Endothelial cell of umbilical vein (primary cell): ENCODE data around the gene CRYBA4. TPM values are rescaled to one million over a fixed set of nuclear protein-coding genes. Genes with fewer than 3 reads are reported as not detected.

Source experiments
- BruUV-seq: library from RNA; stranded (reverse); fragments of 400-500 nt; replicated peaks from 2 replicates; lab custom pipeline; 2021; lab: Mats Ljungman, UMichigan
- CTCF ChIA-PET: fragments of 300-600, 350-600 bp; sonication (Branson Sonifier 250); formaldehyde crosslinking; loops from one replicate; lab custom pipeline; 2021; ENCODE audit warnings: antibody characterized with exemption, inconsistent platforms; lab: Charles Lee
- POLR2A ChIA-PET: fragments of 300-600, 350-600 bp; sonication (Branson Sonifier 250); formaldehyde crosslinking; loops from one replicate; lab custom pipeline; 2021; ENCODE audit warnings: antibody characterized with exemption, inconsistent platforms; lab: Charles Lee
- DNase-seq: peaks from one replicate; pipeline ENCODE4 v3.0.0-alpha.2; 2011; ENCODE audit warnings: low read depth, low spot score
- FAIRE-seq: peaks from 2 replicates; lab custom pipeline; 2011; peaks lifted over from hg19 to GRCh38; lab: Jason Lieb, UNC
- H2AFZ ChIP-seq: 2 replicates; pipeline ENCODE4 v1.6.0; 2012; ENCODE audit warnings: low read depth, low read length, control low read depth, inconsistent platforms
- H3K27ac ChIP-seq: 2 replicates; pipeline ENCODE4 v1.5.1; 2011; ENCODE audit warnings: low read depth, mild to moderate bottlenecking, control low read depth, low read length, moderate library complexity; ENCODE audit not compliant: insufficient read depth
- H3K27me3 ChIP-seq, 2 experiments: 2 replicates each; pipeline versions ENCODE4 v1.6.0 to v1.6.1; 2011; ENCODE audit warnings: low read length in 2 of 2, mixed read lengths in 1 of 2; ENCODE audit not compliant: control insufficient read depth in 2 of 2, insufficient read depth in 2 of 2
- H3K36me3 ChIP-seq, 2 experiments: 2 replicates in 1 of 2; 3 replicates in 1 of 2; pipeline ENCODE4 v1.5.1; 2011; ENCODE audit warnings: low read length in 2 of 2, mild to moderate bottlenecking in 1 of 2, moderate library complexity in 1 of 2; ENCODE audit not compliant: control insufficient read depth in 2 of 2, insufficient read depth in 2 of 2; ENCODE audit errors: extremely low read depth in 1 of 2
- H3K4me1 ChIP-seq: 3 replicates; pipeline ENCODE4 v1.5.1; 2011; ENCODE audit warnings: mild to moderate bottlenecking, low read length; ENCODE audit not compliant: control insufficient read depth, insufficient read depth; ENCODE audit errors: extremely low read depth
- H3K4me2 ChIP-seq: 2 replicates; pipeline ENCODE4 v1.6.1; 2011; ENCODE audit warnings: low read length, control low read depth, mixed read lengths; ENCODE audit not compliant: insufficient read depth
- H3K4me3 ChIP-seq, 3 experiments: fragments of 200-600 bp in 1 of 3; sonication (generic), shearing (Covaris generic) in 1 of 3; replicated peaks in 1 of 3; 2 replicates each; pipeline ENCODE4 v1.5.1; 2011 to 2016; ENCODE audit warnings: control low read depth in 3 of 3, low read length in 3 of 3, mild to moderate bottlenecking in 2 of 3, inconsistent platforms in 1 of 3, low read depth in 1 of 3, moderate library complexity in 1 of 3; ENCODE audit not compliant: insufficient read depth in 1 of 3
- H3K79me2 ChIP-seq: 2 replicates; pipeline ENCODE4 v1.6.0; 2012; ENCODE audit warnings: low read length, inconsistent platforms; ENCODE audit not compliant: control insufficient read depth, insufficient read depth
- H3K9ac ChIP-seq: replicated peaks from 2 replicates; pipeline ENCODE3; 2011; ENCODE audit warnings: low read length, control low read depth; ENCODE audit not compliant: insufficient read depth; ENCODE audit errors: extremely low read depth
- H3K9me1 ChIP-seq: replicated peaks from 3 replicates; pipeline ENCODE4 v1.6.0; 2011; ENCODE audit warnings: mild to moderate bottlenecking, low read length; ENCODE audit not compliant: control insufficient read depth, insufficient read depth; ENCODE audit errors: extremely low read depth
- H3K9me3 ChIP-seq: replicated peaks from 2 replicates; pipeline ENCODE4 v1.5.1; 2012; ENCODE audit warnings: low read length, inconsistent platforms; ENCODE audit not compliant: control insufficient read depth, insufficient read depth
- H4K20me1 ChIP-seq: replicated peaks from 2 replicates; pipeline ENCODE3; 2011; ENCODE audit warnings: mild to moderate bottlenecking, low read length; ENCODE audit not compliant: control insufficient read depth, insufficient read depth; ENCODE audit errors: extremely low read depth
- CTCF ChIP-seq, 2 donors: IDR thresholded peaks; 1 replicate in 1 of 2; 2 replicates in 1 of 2; pipeline ENCODE4 v1.5.1; 2011; ENCODE audit warnings: low read length in 2 of 2, mild to moderate bottlenecking in 2 of 2, moderate library complexity in 2 of 2, control low read depth in 1 of 2, inconsistent platforms in 1 of 2, low read depth in 1 of 2; ENCODE audit not compliant: insufficient read depth in 1 of 2; ENCODE audit errors: extremely low read depth in 1 of 2
- EZH2 ChIP-seq: IDR thresholded peaks from 2 replicates; pipeline ENCODE4 v1.6.1; 2012; ENCODE audit warnings: borderline replicate concordance, low read depth, mild to moderate bottlenecking, moderate library complexity, low read length, inconsistent platforms; ENCODE audit not compliant: severe bottlenecking
- FOS ChIP-seq: IDR thresholded peaks from 2 replicates; pipeline ENCODE4 v1.6.1; 2011; ENCODE audit warnings: mild to moderate bottlenecking, low read length, moderate library complexity, borderline replicate concordance; ENCODE audit not compliant: insufficient read depth
- GATA2 ChIP-seq: IDR thresholded peaks from 2 replicates; pipeline ENCODE4 v1.7.0; 2011; ENCODE audit warnings: low read depth, mild to moderate bottlenecking, moderate library complexity, mixed read lengths, low read length; ENCODE audit not compliant: insufficient read length, insufficient read depth
- JUN ChIP-seq: IDR thresholded peaks from 2 replicates; pipeline ENCODE4 v1.6.1; 2011; ENCODE audit warnings: borderline replicate concordance, low read depth; ENCODE audit not compliant: insufficient read length, insufficient read depth
- MYC ChIP-seq: IDR thresholded peaks from one replicate; pipeline ENCODE4 v1.6.1; 2011; ENCODE audit warnings: mild to moderate bottlenecking, low read depth, low read length
- POLR2A ChIP-seq: IDR thresholded peaks from 2 replicates; pipeline ENCODE4 v1.6.1; 2012; ENCODE audit warnings: low read depth, mild to moderate bottlenecking, control low read depth, low read length
- POLR2AphosphoS5 ChIP-seq: IDR thresholded peaks from 2 replicates; pipeline ENCODE4 v1.6.1; 2012; ENCODE audit warnings: low read depth, mild to moderate bottlenecking, control low read depth, low read length, moderate library complexity; ENCODE audit not compliant: insufficient read depth
- dilution Hi-C: fragments of 300-500 bp; cut with MboI; formaldehyde crosslinking; loops from one replicate; pipeline ENCODE4 v1.15.0; 2019; ENCODE audit warnings: low sequenced_read_pairs; ENCODE audit not compliant: extremely low pct_ligation_motif_present
- intact Hi-C: fragments of 100-400 bp; cut with micrococcal nuclease; formaldehyde crosslinking; loops from one replicate; pipeline ENCODE4 v1.10.0; 2022
- polyA plus RNA-seq, 4 experiments: library from polyadenylated mRNA; depleted of rRNA in 3 of 4; stranded (reverse) in 3 of 4; unstranded in 1 of 4; fragments of >200 nt; gene quantifications; 2 replicates each; pipeline versions ENCODE4 v1.2.1 to v1.2.3, GENCODE V29; 2011 to 2012; ENCODE audit warnings: missing spikeins in 1 of 4
- total RNA-seq: library from RNA; stranded (reverse); gene quantifications from 2 replicates; pipeline ENCODE4 v1.2.3, GENCODE V29; 2021
- TF ChIP-seq, protein P1 (sequence below): IDR thresholded peaks from 2 replicates; pipeline ENCODE4 v1.6.1; 2011; ENCODE audit not compliant: insufficient read depth, insufficient read length

Gene CRYBA4
- total and polyA plus RNA-seq, 2 donors (not counting 3 experiments of a cell fraction or from before 2014, with no cell fraction given) = not detected

DNA sequence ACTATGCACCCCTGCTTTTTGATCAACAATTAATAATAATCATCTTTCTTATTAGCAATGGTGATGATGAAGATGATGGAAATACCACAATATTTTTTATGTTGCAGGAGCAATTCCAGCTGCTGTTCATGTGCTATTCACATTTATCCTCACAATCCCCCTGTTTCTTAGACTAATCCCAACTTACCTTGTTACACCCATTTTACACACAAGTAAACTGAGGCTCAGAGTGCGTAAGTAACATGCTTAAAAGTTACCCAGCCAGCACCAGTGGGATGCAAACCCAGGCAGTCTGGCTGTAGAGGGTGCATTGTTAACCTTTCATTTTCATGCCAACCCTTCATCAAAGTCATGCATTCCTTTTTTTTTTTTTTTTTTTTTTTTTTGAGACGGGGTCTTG lies 1.6 kb upstream of the CRYBA4 start:
- Histone ChIP-seq H3K79me2 (no peaks in the 10 kb centered on the region), H3K9me1 (no peaks in the 10 kb centered on the region), H3K27me3 (peaks cover 0 to 2% of the 10 kb centered on the region in 2 experiments), H3K4me3 (no peak overlapping the region), H2AFZ (no peak overlapping the region), H3K4me2 (no peak overlapping the region), H3K27ac (no peak overlapping the region), H3K4me1 (no peaks in the 10 kb centered on the region), H3K9ac (no peak overlapping the region), H3K9me3 (no peaks in the 10 kb centered on the region), H3K36me3 (no peaks in the 10 kb centered on the region), H4K20me1 (no peaks in the 10 kb centered on the region)
- FAIRE-seq (no peak), DNase-seq (no peak)
- POLR2A ChIA-PET = no interaction called here
- no TSS peak for BruUV-seq
- TF ChIP-seq EZH2 (no peak), GATA2 (no peak), FOS (no peak), MYC (no peak), POLR2AphosphoS5 (no peak), CTCF (IDR thresholded peaks at IDR 0.05; ENCODE audit: extremely low read depth in 1 of 2, insufficient read depth in 1 of 2, low read depth in 1 of 2, low read length in 2 of 2) (no peak), JUN (no peak), POLR2A (no peak)
- TF ChIP-seq, protein P1, sequence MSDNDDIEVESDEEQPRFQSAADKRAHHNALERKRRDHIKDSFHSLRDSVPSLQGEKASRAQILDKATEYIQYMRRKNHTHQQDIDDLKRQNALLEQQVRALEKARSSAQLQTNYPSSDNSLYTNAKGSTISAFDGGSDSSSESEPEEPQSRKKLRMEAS = no peak
- intact Hi-C loops = no loop called here
- dilution Hi-C loops = no loop called here
- CTCF ChIA-PET = no interaction called here
